ENCODE results near the gene RPS5. TPM values are rescaled to one million over a fixed set of nuclear protein-coding genes. Genes with fewer than 3 reads are reported as not detected.
A peak's percentile ranks its signal among the peaks of the same experiment; 100 is the strongest.

The RPS5 gene
- total and polyA plus RNA-seq, 9 of the 15 experiments (the other 6 are each of a cell fraction or from before 2014, with no cell fraction given) = 1,228 to 3,570 (median 2,484) TPM

GRCh38 chr19:58382997-58383603, 4.0 kb upstream of the RPS5 start:
- Histone ChIP-seq H3K9ac (ENCODE audit: insufficient read depth in 1 of 2, low read depth in 2 of 2, low read length in 2 of 2) (peak overlapping the region in 1 of 2 experiments; percentile 77; a peak in 2 of 4 replicates), H2AFZ (ENCODE audit: low read depth, low read length) (no peak overlapping the region), H3K36me3 (ENCODE audit: control insufficient read depth, insufficient read depth, low read length) (peaks cover 8% of the 10 kb centered on the region; the same call in 2 of the 3 replicates), H3K79me2 (ENCODE audit: control insufficient read depth, insufficient read depth, low read length) (peaks cover 44% of the 10 kb centered on the region), H4K20me1 (replicated peaks; ENCODE audit: control insufficient read depth, insufficient read depth, low read length) (peaks cover 7% of the 10 kb centered on the region), H3K9me1 (ENCODE audit: control insufficient read depth, insufficient read depth, low read length) (no peaks in the 10 kb centered on the region), H3K9me3 (replicated peaks; ENCODE audit: control insufficient read depth, insufficient read depth, low read depth, low read length) (no peaks in the 10 kb centered on the region), H3K27me3 (ENCODE audit: control insufficient read depth in 2 of 2, insufficient read depth in 2 of 2, low read length in 2 of 2) (no peaks in the 10 kb centered on the region), H3K4me1 (replicated peaks in 1 of 2; ENCODE audit: control insufficient read depth in 2 of 2, insufficient read depth in 2 of 2, low read length in 2 of 2) (peaks cover 22 to 51% of the 10 kb centered on the region in 2 experiments), H3K4me2 (ENCODE audit: insufficient read depth, low read length) (no peak overlapping the region), H3K4me3 (no peak overlapping the region), H3K27ac (ENCODE audit: extremely low read depth, low read depth, low read length) (no peak overlapping the region)
- 85% methylated on average over 6 of the region's 6 CpGs for WGBS (ENCODE audit: insufficient coverage, low coverage, missing lambda C conversion rate)
- POLR2A ChIA-PET = interaction anchor here (0.9 kb wide), 2 partner anchors 11 to 19 kb away, joined by 3 to 5 read pairs; no protein-coding TSS in a partner anchor
- TF ChIP-seq AFF4 (CRISPR knock-in tag; IDR thresholded peaks at IDR 0.05) (no peak), RBFOX2 (IDR thresholded peaks at IDR 0.05; ENCODE audit: low read depth, low read length) (no peak), FOXA1 (IDR thresholded peaks at IDR 0.05; ENCODE audit: borderline replicate concordance) (no peak), MYC (IDR thresholded peaks at IDR 0.05; ENCODE audit: low read depth, low read length) (no peak), MYC (CRISPR knock-in tag; IDR thresholded peaks at IDR 0.05; ENCODE audit: borderline replicate concordance, low read depth) (no peak), AFF1 (IDR thresholded peaks at IDR 0.05; ENCODE audit: low read depth in 1 of 2, partially characterized antibody in 2 of 2) (no peak)
- CTCF ChIA-PET (ENCODE audit: low intra/inter-chr PET ratio) = no interaction called here
- FAIRE-seq (no peak), DNase-seq (ENCODE audit: extremely low read depth in 1 of 4, low spot score in 3 of 4) (no peak), ATAC-seq (no peak)
- BruUV-seq (replicated peaks) = no TSS peak
- intact Hi-C loops (cut with micrococcal nuclease) = no loop called here
- in situ Hi-C loops (cut with MboI) = no loop called here
